ENCODE results near the gene ADCY10. TPM values are rescaled to one million over a fixed set of nuclear protein-coding genes. Genes with fewer than 3 reads are reported as not detected.

The ADCY10 gene
- total and polyA plus RNA-seq, 4 donors: 0.32 to 0.79 (median 0.55) TPM

DNA sequence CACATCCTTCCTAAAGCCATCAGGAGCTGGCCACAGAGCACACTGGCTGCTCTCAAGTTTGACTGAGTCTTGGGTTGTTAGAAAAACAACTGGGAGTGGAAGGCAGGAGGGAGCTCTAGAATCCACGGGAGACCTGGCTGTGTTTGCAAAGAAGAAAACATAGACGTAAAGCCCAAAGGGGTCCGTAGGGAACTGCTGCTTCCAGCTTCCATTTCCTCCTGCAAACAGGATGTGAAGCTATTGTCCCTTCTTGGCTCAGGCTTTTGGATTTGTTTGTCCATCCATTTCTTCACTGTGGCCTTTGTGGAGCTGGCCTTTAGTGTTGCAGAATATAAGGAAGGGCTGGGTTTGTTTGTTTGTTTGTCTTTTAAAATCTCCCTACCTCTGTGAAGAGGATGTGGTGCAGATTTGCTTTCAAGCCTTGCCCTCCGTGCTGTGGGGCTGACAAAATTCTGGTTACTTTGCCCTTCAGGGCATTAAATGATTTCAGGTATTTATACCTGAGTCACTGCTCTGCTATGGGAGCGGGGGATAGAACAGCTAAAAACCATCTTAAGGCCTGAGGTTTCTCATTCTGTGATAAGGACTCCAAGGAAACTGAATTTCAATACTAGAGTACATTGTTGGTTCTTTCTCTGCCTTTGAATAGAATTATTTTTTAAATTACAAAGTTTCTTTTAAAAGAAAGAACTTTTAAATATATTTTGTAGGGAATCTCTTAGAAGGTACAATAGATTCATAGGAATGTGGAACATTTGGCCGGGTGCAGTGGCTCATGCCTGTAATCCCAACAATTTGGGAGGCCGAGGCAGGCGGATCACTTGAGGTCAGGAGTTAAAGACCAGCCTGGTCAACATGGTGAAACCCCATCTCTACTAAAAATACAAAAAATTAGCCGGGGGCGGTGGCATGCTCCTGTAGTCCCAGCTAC lies 117.9 kb downstream of the ADCY10 start:
- 31% methylated on average over 4 of the region's 10 CpGs for WGBS (ENCODE audit: insufficient coverage)
- H3K4me3 ChIP-seq (ENCODE audit: low read depth, low read length): no peak overlapping the region
- DNase-seq (ENCODE audit: low read depth in 4 of 6, low spot score in 6 of 6): peak in 2 of 6 donors; percentile 4 to 68
- H3K27me3 ChIP-seq (ENCODE audit: control insufficient read depth, insufficient read depth, low read length): no peaks in the 10 kb centered on the region
- peaks cover 3% of the 10 kb centered on the region for H3K4me1 ChIP-seq (ENCODE audit: control insufficient read depth, insufficient read depth, low read length)
- H3K27ac ChIP-seq (ENCODE audit: low read depth, low read length): peak overlapping the region; percentile 71
- no peaks in the 10 kb centered on the region for H3K9me3 ChIP-seq (ENCODE audit: control insufficient read depth, insufficient read depth, low read length)
- no peaks in the 10 kb centered on the region for H3K36me3 ChIP-seq (ENCODE audit: control insufficient read depth, insufficient read depth, low read length)

DNA sequence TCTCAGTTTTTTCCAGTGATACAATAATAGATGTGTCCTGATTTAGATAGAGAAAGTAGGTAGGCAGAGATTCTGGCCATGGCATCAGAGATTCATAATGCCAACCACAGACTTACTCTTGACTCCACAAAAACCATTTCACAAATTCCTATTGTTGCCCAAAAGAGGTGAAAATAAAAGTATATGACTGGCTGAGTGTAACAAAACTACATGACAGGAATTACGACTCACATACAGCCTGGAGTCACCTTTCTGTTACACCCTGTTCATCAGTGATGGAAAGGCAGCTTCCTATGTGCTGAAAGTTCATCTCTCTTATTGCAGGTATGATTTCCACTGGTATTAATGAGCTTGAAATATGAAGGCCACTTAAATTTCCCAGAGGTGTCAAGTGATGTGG lies 119.9 kb downstream of the ADCY10 start:
- H3K27ac ChIP-seq (ENCODE audit: low read depth, low read length): no peak overlapping the region
- no peaks in the 10 kb centered on the region for H3K9me3 ChIP-seq (ENCODE audit: control insufficient read depth, insufficient read depth, low read length)
- DNase-seq (ENCODE audit: low read depth in 4 of 6, low spot score in 6 of 6): no peak
- no peaks in the 10 kb centered on the region for H3K27me3 ChIP-seq (ENCODE audit: control insufficient read depth, insufficient read depth, low read length)
- no peak overlapping the region for H3K4me3 ChIP-seq (ENCODE audit: low read depth, low read length)
- peaks cover 3% of the 10 kb centered on the region for H3K4me1 ChIP-seq (ENCODE audit: control insufficient read depth, insufficient read depth, low read length)
- no CpG with 5 or more reads among the region's 1 CpG for WGBS (ENCODE audit: insufficient coverage)
- peaks cover 5% of the 10 kb centered on the region for H3K36me3 ChIP-seq (ENCODE audit: control insufficient read depth, insufficient read depth, low read length)

DNA sequence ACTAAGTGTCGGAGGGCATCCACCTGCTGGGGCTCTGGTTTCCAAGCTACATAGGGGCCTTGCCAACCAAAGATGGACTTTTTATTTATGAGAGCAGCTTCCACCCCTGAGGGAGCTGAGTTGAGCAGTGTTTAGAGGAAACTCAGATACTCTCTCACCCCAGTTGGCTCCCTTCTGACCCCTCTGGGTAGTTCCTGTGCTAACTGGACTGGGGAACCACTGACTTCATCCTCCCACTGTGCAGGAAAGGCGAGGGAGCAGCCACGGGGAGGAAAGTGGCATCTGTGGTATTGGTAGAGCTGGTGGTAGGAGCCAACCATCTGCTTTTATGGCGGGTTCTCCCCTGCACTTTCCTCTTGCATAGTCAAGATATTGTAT lies 121.8 kb downstream of the ADCY10 start:
- Histone ChIP-seq H3K4me3 (ENCODE audit: low read depth, low read length) (no peak overlapping the region), H3K27ac (ENCODE audit: low read depth, low read length) (no peak overlapping the region), H3K36me3 (ENCODE audit: control insufficient read depth, insufficient read depth, low read length) (peaks cover 5% of the 10 kb centered on the region), H3K9me3 (ENCODE audit: control insufficient read depth, insufficient read depth, low read length) (no peaks in the 10 kb centered on the region), H3K4me1 (ENCODE audit: control insufficient read depth, insufficient read depth, low read length) (peaks cover 3% of the 10 kb centered on the region), H3K27me3 (ENCODE audit: control insufficient read depth, insufficient read depth, low read length) (no peaks in the 10 kb centered on the region)
- DNase-seq (ENCODE audit: low read depth in 4 of 6, low spot score in 6 of 6): no peak
- no CpG with 5 or more reads among the region's 4 CpGs for WGBS (ENCODE audit: insufficient coverage)

DNA sequence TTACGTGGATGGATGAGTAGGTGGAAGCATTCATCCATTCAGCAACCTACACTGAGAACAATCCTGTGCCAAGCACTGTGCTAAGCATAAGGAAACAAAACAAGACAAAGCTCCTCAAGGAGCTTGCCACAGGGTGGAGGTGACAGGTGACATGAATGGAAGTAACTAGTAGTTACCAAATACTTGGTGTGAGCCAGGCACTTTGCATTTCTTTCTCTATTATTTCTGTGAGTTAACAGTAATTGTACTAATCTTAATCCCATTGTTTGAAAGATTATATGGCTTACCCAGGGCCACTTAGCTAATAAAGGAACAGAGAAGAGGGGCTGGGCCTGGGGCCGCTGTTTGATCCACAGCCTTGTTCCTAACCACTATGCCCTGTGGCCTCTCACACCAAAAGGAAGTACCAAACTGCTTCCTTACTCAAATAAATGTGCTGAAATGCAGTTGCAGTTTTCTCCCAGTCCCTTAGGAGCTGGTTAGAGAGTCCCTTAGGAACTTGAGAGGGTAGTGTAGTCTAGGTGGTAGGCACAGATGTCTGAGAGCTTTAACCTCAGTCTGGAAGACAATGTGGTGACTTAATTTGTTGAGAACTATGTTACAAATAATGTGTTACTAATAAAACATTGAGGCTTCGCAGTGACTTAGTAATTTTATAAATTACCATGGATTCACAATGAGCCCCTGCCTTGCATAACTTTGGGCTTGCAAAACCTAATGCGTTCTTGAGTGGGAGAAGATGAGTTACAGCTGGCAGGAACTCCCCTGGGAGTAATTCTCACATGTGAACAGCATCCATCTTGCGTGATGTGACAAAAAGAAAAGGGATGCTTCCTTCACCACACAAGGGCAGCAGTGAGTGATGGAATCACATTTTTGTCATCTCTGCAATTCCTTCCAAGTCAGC lies 122.4 kb downstream of the ADCY10 start:
- H3K27ac ChIP-seq (ENCODE audit: low read depth, low read length): no peak overlapping the region

DNA sequence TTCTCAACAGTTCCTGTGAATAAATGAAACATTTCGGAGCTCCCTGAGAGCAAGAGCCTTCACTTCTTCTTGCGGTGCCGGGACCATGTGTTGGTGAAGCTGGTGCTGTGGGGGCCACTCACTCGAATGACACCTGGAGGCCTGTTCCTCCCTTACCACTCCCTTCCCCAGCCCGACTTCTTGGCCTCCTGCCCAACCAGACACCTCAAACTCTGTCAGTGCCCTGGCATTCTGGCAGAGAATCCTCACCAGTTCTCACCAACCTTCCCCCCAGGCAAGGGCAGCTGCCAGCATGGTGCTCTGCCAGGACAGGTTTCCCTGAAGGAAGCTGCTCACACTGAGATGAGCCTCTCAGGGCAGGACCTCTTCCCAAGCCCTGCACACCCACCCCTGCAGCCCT lies 123.8 kb downstream of the ADCY10 start:
- WGBS (ENCODE audit: insufficient coverage): 72% methylated on average over 2 of the region's 5 CpGs

More for the DNA sequence above, 122.4 kb downstream of the ADCY10 start:
- Histone ChIP-seq H3K4me3 (ENCODE audit: low read depth, low read length) (no peak overlapping the region), H3K27me3 (ENCODE audit: control insufficient read depth, insufficient read depth, low read length) (no peaks in the 10 kb centered on the region), H3K36me3 (ENCODE audit: control insufficient read depth, insufficient read depth, low read length) (peaks cover 5% of the 10 kb centered on the region), H3K9me3 (ENCODE audit: control insufficient read depth, insufficient read depth, low read length) (no peaks in the 10 kb centered on the region), H3K4me1 (ENCODE audit: control insufficient read depth, insufficient read depth, low read length) (no peaks in the 10 kb centered on the region)
- 80% methylated on average over 1 of the region's 5 CpGs for WGBS (ENCODE audit: insufficient coverage)
- DNase-seq (ENCODE audit: low read depth in 4 of 6, low spot score in 6 of 6): peak in 2 of 6 donors; percentile 25 to 71

DNA sequence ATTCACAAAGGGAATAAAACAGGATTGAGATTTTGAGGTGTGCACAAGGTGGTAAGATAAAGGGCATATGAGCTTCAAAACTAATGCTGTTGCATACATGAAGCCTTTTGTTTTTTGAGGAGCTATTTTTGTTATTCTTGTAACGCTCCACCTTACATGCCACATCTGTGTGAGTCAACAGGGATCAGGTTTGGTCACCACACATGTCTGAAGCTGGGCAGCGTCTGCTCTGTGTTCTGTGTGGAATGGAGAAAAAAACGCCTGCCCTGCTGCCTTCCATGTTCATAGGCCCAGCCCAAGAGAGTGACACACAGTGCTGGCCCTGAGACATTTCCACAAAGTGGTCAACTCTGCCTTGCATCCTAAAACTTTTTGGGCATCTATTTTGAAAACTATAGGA lies 124.4 kb downstream of the ADCY10 start:
- no peaks in the 10 kb centered on the region for H3K4me1 ChIP-seq (ENCODE audit: control insufficient read depth, insufficient read depth, low read length)
- 95% methylated on average over 3 of the region's 3 CpGs for WGBS (ENCODE audit: insufficient coverage)
- no peak for DNase-seq (ENCODE audit: low read depth in 4 of 6, low spot score in 6 of 6)
- H3K4me3 ChIP-seq (ENCODE audit: low read depth, low read length): no peak overlapping the region
- no peaks in the 10 kb centered on the region for H3K27me3 ChIP-seq (ENCODE audit: control insufficient read depth, insufficient read depth, low read length)
- no peaks in the 10 kb centered on the region for H3K9me3 ChIP-seq (ENCODE audit: control insufficient read depth, insufficient read depth, low read length)
- peaks cover 5% of the 10 kb centered on the region for H3K36me3 ChIP-seq (ENCODE audit: control insufficient read depth, insufficient read depth, low read length)
- no peak overlapping the region for H3K27ac ChIP-seq (ENCODE audit: low read depth, low read length)

More for the DNA sequence above, 123.8 kb downstream of the ADCY10 start:
- Histone ChIP-seq H3K4me3 (ENCODE audit: low read depth, low read length) (no peak overlapping the region), H3K27me3 (ENCODE audit: control insufficient read depth, insufficient read depth, low read length) (no peaks in the 10 kb centered on the region), H3K36me3 (ENCODE audit: control insufficient read depth, insufficient read depth, low read length) (peaks cover 5% of the 10 kb centered on the region), H3K9me3 (ENCODE audit: control insufficient read depth, insufficient read depth, low read length) (no peaks in the 10 kb centered on the region), H3K4me1 (ENCODE audit: control insufficient read depth, insufficient read depth, low read length) (no peaks in the 10 kb centered on the region), H3K27ac (ENCODE audit: low read depth, low read length) (no peak overlapping the region)
- no peak for DNase-seq (ENCODE audit: low read depth in 4 of 6, low spot score in 6 of 6)

DNA sequence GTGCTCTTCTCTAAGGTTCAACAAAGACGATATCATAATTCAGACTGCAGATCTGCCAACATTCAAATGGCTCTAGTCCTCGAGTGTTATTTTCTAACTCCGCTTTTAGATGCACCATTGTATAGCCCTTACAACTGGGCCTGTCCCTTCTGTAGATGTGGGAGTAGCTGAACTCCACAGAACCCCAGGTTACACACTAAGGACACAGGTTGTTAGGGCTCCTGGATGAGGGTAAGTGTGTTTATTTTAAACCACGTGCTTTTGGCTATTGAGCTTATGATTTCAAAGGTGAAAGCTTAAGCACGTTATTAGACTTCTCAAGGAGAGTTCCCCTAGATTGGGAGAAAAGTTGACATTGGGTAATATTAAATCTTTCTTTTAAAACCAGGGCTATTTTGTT lies 127.4 kb downstream of the ADCY10 start:
- no peak for DNase-seq (ENCODE audit: low read depth in 4 of 6, low spot score in 6 of 6)
- no peaks in the 10 kb centered on the region for H3K27me3 ChIP-seq (ENCODE audit: control insufficient read depth, insufficient read depth, low read length)
- no peak overlapping the region for H3K27ac ChIP-seq (ENCODE audit: low read depth, low read length)
- peaks cover 5% of the 10 kb centered on the region for H3K36me3 ChIP-seq (ENCODE audit: control insufficient read depth, insufficient read depth, low read length)
- WGBS (ENCODE audit: insufficient coverage): 100% methylated on average over 1 of the region's 5 CpGs
- no peak overlapping the region for H3K4me3 ChIP-seq (ENCODE audit: low read depth, low read length)
- no peaks in the 10 kb centered on the region for H3K4me1 ChIP-seq (ENCODE audit: control insufficient read depth, insufficient read depth, low read length)
- no peaks in the 10 kb centered on the region for H3K9me3 ChIP-seq (ENCODE audit: control insufficient read depth, insufficient read depth, low read length)

DNA sequence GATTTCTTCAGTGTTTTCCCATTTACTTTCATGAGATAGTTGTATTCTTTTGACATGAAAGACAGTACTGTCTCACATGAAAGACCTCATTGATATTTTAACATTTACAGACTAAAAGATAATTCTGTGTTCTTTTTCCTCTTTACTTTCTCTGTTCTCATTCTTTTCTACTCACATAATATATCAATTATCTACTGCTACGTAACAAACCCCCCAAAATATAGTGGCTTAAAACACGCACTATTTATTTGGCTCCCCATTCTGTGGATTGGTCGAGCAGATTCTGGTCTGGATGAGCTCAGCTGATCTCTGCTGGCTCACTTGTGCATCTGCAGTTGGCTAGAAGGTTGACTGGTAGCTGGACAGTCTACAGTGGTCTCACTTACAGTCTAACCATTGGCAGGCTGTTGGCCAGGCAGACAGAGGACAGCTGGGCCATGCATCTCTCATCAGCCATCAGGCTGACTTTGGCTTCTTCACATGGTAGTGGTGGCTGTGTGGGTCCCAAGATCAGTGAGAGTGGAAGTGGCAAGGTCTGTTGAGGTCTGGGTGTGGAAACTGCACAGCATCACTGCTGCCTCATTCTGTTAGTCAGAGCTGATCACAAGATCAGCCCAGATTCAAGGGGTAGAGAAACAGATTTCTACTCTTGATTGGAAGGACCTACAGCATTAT lies 128.9 kb downstream of the ADCY10 start:
- DNase-seq (ENCODE audit: low read depth in 4 of 6, low spot score in 6 of 6): no peak
- 94% methylated on average over 2 of the region's 3 CpGs for WGBS (ENCODE audit: insufficient coverage)
- Histone ChIP-seq H3K36me3 (ENCODE audit: control insufficient read depth, insufficient read depth, low read length) (peaks cover 1% of the 10 kb centered on the region), H3K27ac (ENCODE audit: low read depth, low read length) (no peak overlapping the region), H3K9me3 (ENCODE audit: control insufficient read depth, insufficient read depth, low read length) (no peaks in the 10 kb centered on the region), H3K27me3 (ENCODE audit: control insufficient read depth, insufficient read depth, low read length) (no peaks in the 10 kb centered on the region), H3K4me3 (ENCODE audit: low read depth, low read length) (no peak overlapping the region), H3K4me1 (ENCODE audit: control insufficient read depth, insufficient read depth, low read length) (no peaks in the 10 kb centered on the region)

DNA sequence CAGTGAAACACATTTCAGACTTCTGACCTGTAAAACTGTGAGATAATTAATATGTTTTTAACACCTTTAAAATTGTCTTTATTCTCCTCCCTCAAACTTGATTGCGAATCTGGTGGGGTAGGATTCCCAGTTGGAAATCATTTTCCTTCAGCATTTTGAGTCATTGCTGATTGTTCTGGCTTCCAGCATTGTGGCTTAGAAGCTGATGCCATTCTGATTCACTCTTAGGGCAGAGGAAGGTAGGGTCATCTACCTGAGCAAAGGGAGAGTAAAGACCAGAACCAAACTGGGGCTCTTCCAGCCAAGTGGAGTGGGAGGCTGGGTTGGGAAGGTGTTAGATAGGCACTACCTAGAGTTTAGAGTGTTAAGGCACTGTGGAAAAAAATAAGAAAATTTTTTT lies 131.0 kb downstream of the ADCY10 start:
- Histone ChIP-seq H3K27me3 (ENCODE audit: control insufficient read depth, insufficient read depth, low read length) (no peaks in the 10 kb centered on the region), H3K9me3 (ENCODE audit: control insufficient read depth, insufficient read depth, low read length) (peaks cover 1% of the 10 kb centered on the region), H3K27ac (ENCODE audit: low read depth, low read length) (no peak overlapping the region), H3K4me3 (ENCODE audit: low read depth, low read length) (no peak overlapping the region), H3K36me3 (ENCODE audit: control insufficient read depth, insufficient read depth, low read length) (peaks cover 2% of the 10 kb centered on the region), H3K4me1 (ENCODE audit: control insufficient read depth, insufficient read depth, low read length) (no peaks in the 10 kb centered on the region)
- WGBS (ENCODE audit: insufficient coverage): no CpG with 5 or more reads among the region's 1 CpG
- DNase-seq (ENCODE audit: low read depth in 4 of 6, low spot score in 6 of 6): no peak

Measured in spinal cord (tissue), 10 donors.